Thoracic aorta (tissue), 2 donors: Measurements from ENCODE around the gene GIGYF2. TPM values are rescaled to one million over a fixed set of nuclear protein-coding genes. Genes with fewer than 3 reads are reported as not detected.

ENCODE experiments used
- ATAC-seq: fragments of 150-250 bp; one replicate; pipeline ENCODE4 v1.8.0; 2017; ENCODE audit warnings: low read depth; ENCODE audit not compliant: insufficient number of reproducible peaks, low FRiP score
- DNase-seq: peaks from one replicate; pipeline ENCODE4 v3.0.0-alpha.2; 2020; ENCODE audit warnings: low spot score
- H3K27ac ChIP-seq, 2 donors: fragments of 200-600 bp; sonication (generic); 1 replicate in 1 of 2; 2 replicates in 1 of 2; pipeline ENCODE4 v1.5.1; 2016; ENCODE audit warnings: mild to moderate bottlenecking in 2 of 2, moderate library complexity in 2 of 2
- H3K27me3 ChIP-seq: fragments of 200-600 bp; sonication (generic); replicated peaks from 2 replicates; pipeline ENCODE4 v1.6.0; 2016; ENCODE audit warnings: mild to moderate bottlenecking; ENCODE audit not compliant: insufficient read depth
- H3K36me3 ChIP-seq: fragments of 200-600 bp; sonication (generic); one replicate; pipeline ENCODE4 v1.5.1; 2016
- H3K4me1 ChIP-seq, 2 donors: fragments of 200-600 bp; sonication (generic); 1 replicate in 1 of 2; 2 replicates in 1 of 2; pipeline versions ENCODE4 v1.5.1 to v1.6.0; 2016; ENCODE audit warnings: low read depth in 2 of 2, mild to moderate bottlenecking in 1 of 2; ENCODE audit not compliant: control insufficient read depth in 1 of 2
- H3K4me3 ChIP-seq: fragments of 200-600 bp; sonication (generic); 2 replicates; pipeline ENCODE4 v1.5.1; 2016; ENCODE audit warnings: mild to moderate bottlenecking
- H3K9me3 ChIP-seq: fragments of 200-600 bp; sonication (generic); 2 replicates; pipeline ENCODE4 v1.5.1; 2016
- total RNA-seq, 2 donors: library from RNA; depleted of rRNA; stranded (reverse); fragments of >200 nt; gene quantifications; one replicate each; pipeline versions ENCODE4 v1.1.0 to v1.2.3, GENCODE V29; 2016
- TF ChIP-seq, protein P1 (sequence below): fragments of 200-600 bp; sonication (generic); IDR thresholded peaks from one replicate; pipeline ENCODE4 v1.5.1; 2019; ENCODE audit warnings: antibody characterized with exemption

Gene GIGYF2, protein sequence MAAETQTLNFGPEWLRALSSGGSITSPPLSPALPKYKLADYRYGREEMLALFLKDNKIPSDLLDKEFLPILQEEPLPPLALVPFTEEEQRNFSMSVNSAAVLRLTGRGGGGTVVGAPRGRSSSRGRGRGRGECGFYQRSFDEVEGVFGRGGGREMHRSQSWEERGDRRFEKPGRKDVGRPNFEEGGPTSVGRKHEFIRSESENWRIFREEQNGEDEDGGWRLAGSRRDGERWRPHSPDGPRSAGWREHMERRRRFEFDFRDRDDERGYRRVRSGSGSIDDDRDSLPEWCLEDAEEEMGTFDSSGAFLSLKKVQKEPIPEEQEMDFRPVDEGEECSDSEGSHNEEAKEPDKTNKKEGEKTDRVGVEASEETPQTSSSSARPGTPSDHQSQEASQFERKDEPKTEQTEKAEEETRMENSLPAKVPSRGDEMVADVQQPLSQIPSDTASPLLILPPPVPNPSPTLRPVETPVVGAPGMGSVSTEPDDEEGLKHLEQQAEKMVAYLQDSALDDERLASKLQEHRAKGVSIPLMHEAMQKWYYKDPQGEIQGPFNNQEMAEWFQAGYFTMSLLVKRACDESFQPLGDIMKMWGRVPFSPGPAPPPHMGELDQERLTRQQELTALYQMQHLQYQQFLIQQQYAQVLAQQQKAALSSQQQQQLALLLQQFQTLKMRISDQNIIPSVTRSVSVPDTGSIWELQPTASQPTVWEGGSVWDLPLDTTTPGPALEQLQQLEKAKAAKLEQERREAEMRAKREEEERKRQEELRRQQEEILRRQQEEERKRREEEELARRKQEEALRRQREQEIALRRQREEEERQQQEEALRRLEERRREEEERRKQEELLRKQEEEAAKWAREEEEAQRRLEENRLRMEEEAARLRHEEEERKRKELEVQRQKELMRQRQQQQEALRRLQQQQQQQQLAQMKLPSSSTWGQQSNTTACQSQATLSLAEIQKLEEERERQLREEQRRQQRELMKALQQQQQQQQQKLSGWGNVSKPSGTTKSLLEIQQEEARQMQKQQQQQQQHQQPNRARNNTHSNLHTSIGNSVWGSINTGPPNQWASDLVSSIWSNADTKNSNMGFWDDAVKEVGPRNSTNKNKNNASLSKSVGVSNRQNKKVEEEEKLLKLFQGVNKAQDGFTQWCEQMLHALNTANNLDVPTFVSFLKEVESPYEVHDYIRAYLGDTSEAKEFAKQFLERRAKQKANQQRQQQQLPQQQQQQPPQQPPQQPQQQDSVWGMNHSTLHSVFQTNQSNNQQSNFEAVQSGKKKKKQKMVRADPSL (N-terminal part only)
- 100 to 1,000 TPM in 1 of 2 donors, 10 to 100 TPM in 1; 54.7 to 121 TPM for total RNA-seq

DNA sequence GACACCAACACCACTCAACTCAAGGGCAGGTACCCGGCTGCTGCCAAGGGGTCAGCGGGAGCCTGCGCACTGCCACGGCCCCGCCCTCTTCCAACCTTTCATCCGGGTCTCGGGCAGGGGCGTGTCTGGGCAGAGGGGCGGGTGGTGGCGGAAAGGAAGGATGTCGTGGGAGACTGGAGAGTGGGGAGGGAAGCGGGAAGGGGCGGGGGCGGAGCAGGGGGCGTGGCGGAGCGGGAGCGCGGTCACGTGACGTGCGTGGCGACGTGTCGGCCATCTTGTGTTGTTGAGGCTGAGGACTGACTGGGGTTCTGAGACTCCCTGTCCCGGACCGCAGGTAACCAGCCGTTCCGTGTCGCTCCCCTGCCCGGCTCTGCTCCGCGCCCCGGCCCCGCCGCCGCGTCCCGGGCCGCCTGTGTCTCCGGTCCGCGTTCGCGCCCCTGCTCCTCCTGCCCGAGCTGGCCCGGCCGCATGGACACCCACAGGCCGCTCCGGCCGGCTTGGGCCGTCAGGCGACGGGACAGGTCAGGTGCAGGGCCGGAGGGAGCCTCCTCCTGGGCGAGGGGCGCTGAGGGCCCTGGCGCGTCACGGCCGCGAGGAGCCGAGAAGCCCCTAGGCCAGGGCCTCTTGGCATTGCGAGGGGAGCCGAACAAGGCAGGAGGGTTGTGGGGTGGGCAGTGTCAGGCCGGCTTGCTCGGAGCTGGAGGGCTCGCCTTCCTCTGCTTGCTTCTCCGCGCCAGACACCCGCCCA is at the start of gene GIGYF2:
Gene GIGYF2, plus strand, starts transcription at position 273 of the 748 bp plus-strand sequence. CDS start 37,867 bp downstream, outside the sequence.
- TF ChIP-seq, protein P1, sequence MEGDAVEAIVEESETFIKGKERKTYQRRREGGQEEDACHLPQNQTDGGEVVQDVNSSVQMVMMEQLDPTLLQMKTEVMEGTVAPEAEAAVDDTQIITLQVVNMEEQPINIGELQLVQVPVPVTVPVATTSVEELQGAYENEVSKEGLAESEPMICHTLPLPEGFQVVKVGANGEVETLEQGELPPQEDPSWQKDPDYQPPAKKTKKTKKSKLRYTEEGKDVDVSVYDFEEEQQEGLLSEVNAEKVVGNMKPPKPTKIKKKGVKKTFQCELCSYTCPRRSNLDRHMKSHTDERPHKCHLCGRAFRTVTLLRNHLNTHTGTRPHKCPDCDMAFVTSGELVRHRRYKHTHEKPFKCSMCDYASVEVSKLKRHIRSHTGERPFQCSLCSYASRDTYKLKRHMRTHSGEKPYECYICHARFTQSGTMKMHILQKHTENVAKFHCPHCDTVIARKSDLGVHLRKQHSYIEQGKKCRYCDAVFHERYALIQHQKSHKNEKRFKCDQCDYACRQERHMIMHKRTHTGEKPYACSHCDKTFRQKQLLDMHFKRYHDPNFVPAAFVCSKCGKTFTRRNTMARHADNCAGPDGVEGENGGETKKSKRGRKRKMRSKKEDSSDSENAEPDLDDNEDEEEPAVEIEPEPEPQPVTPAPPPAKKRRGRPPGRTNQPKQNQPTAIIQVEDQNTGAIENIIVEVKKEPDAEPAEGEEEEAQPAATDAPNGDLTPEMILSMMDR = no peak
- ATAC-seq = peak; percentile 90
- no peaks in the 10 kb centered on the region for H3K36me3 ChIP-seq

GRCh38 chr2:232649033-232649432 is 48.1 kb upstream of the GIGYF2 start:
- TF ChIP-seq, protein P1 = no peak
- no peaks in the 10 kb centered on the region for H3K9me3 ChIP-seq
- peak overlapping the region in 1 of 2 donors; percentile 5 for H3K27ac ChIP-seq
- DNase-seq = no peak
- no peak for ATAC-seq
- H3K4me3 ChIP-seq = no peak overlapping the region
- H3K27me3 ChIP-seq = no peaks in the 10 kb centered on the region
- H3K4me1 ChIP-seq = peaks cover 28 to 74% of the 10 kb centered on the region in 2 donors
- H3K36me3 ChIP-seq = no peaks in the 10 kb centered on the region

More for the DNA sequence above, at the start of gene GIGYF2:
- Histone ChIP-seq H3K9me3 (no peaks in the 10 kb centered on the region), H3K4me1 (peaks cover 14 to 25% of the 10 kb centered on the region in 2 donors), H3K27me3 (no peaks in the 10 kb centered on the region), H3K4me3 (peak within 1 kb of the TSS; percentile 83), H3K27ac (peak within 1 kb of the TSS; percentile 82 to 95)
- peak; percentile 90 for DNase-seq

GRCh38 chr2:232652505-232652851 is 44.7 kb upstream of the GIGYF2 start:
- no peak overlapping the region for H3K4me3 ChIP-seq
- H3K9me3 ChIP-seq = no peaks in the 10 kb centered on the region
- DNase-seq (no peak), ATAC-seq (no peak)
- H3K27ac ChIP-seq = peak overlapping the region in 1 of 2 donors; percentile 73
- H3K36me3 ChIP-seq = no peaks in the 10 kb centered on the region
- H3K4me1 ChIP-seq = peaks cover 37 to 86% of the 10 kb centered on the region in 2 donors
- TF ChIP-seq, protein P1 = no peak
- no peaks in the 10 kb centered on the region for H3K27me3 ChIP-seq

DNA sequence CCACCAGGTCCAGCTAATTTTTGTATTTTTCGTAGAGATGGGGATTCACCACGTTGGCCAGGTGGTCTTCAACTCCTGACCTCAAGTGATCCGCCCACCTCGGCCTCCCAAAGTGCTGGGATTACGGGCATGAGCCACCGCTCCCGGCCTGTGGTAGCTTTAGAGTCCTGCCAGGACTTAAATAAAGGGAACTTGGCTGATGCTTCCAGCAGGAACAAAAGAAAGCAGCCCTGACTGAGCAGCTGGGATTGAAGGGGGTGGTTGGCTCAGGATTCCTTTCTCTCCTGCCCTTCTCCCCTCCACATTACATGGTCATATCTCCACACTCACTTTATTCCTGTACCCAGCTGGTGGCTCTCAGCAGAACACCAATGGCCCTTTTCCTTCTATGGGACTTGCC is 43.7 kb upstream of the GIGYF2 start:
- H3K36me3 ChIP-seq = no peaks in the 10 kb centered on the region
- peak overlapping the region; percentile 73 to 76 for H3K27ac ChIP-seq
- no peak for ATAC-seq
- no peak for DNase-seq
- H3K27me3 ChIP-seq = no peaks in the 10 kb centered on the region
- no peak overlapping the region for H3K4me3 ChIP-seq
- no peaks in the 10 kb centered on the region for H3K9me3 ChIP-seq
- H3K4me1 ChIP-seq = peaks cover 32 to 84% of the 10 kb centered on the region in 2 donors
- TF ChIP-seq, protein P1 = no peak
